ENCODE results near the gene JSRP1.

- no peak for TF ChIP-seq CTCF (IDR thresholded peaks at IDR 0.05)
- no peak for TF ChIP-seq POLR2A (IDR thresholded peaks at IDR 0.05)
These were observed 18.4 kb downstream of the JSRP1 start for GRCh38 chr19:2237869-2238153.
